GM21528 (cell line): ENCODE results near the gene FIZ1.

Source experiments
- ATAC-seq: cut with Tn5 transposase; IDR thresholded peaks from one replicate; pipeline ENCODE4 v1.9.1; 2021; ENCODE audit warnings: mild to moderate bottlenecking, moderate library complexity; ENCODE audit not compliant: unreplicated experiment, low FRiP score

The FIZ1 gene

DNA sequence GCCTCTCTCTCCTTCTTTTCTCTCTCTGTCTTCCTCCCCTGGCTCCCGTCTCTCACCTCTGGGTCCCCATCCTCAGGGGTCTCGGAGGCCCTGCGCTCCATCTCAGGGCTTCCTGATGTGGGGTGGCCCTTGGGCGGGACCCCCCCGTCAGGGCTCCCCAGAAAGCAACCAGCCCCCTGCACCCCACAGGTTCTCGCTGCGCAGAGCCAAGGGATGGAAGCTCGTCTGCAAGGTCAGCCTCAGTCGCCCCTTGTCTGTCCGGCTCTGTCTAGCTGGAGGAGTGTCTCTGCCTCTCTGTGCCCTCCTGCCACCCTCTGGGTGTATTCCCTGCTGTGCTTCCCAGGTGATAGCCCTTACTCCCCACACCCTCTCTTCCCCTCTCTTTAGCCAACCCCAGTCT lies 53.9 kb downstream of the FIZ1 start, which contains the start of gene SBK3:
Gene SBK3 (minus strand): TSS at position 101 of the 400 bp plus-strand sequence. CDS start 0 bp downstream, at position 101.
- ATAC-seq, result no peak

DNA sequence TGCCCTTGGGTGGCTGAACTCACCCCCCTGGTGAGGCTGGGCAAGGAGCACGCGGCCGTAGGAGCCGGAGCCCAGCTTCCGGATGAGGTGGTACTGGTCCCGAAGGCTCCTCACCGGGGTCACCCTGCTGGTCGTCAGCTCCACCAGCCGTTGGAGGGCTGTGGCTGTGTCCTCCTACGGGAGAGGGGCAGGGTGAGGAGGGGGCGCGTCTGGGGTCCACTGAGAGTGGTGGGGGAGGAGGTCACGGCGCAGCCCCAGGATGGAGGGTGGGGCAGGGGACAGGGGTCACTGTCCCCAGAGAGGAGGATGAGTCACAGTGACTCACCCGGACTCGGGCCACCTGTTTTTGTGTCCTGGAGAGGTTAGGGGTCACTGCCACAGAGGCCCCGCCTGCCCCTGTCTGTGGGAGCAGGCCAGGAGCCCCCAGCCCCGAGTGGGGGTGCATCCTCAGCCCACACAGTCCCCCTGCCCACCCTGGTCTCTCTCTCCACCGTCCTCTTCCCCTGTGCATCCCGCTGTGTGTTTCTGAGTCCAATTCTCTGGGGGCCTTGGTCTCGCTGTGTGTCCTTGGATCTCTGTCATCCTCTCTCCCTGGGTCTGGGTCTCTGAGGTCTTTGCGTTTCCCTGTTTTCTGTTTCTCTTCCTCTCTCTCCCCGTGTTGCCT lies 54.4 kb downstream of the FIZ1 start:
- ATAC-seq, result no peak

DNA sequence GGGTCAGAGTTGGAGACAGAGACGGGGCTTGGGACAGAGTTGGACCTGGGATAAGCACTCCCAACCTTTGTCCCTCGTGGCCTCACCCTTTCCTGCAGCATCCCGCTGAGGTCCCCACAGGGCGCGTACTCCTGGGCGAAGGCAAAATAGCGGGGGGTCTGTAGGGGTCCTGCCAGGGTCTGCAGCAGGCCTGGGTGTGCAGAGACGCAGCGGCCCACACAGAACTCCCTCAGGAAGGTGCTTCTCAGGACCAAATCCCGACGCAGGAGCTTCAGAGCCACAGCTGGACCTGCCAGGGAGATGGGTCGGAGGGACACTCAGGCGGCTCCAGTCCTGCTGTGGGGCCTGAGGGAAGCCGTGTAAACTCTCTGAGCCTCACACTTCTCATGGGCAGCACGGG lies 55.3 kb downstream of the FIZ1 start:
- ATAC-seq, result no peak

DNA sequence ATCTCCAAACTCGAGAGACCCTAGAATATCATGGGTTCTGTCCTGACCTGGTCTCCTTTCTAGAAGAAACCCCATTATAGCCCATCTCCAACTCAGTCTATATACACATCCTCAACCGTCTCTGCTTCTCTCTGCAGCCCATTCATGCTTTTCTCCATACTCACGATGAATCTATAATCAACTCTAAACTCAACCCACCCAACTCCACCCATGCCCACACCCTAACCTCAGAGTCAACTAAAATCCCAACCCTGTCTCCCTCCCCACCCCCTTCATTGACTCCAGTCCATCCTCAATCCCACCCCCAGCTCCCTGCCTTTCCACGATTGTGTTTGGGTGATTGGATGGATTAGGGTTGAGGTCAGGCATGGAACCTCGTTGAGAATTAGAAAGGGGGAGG lies 55.8 kb downstream of the FIZ1 start:
- no peak for ATAC-seq

DNA sequence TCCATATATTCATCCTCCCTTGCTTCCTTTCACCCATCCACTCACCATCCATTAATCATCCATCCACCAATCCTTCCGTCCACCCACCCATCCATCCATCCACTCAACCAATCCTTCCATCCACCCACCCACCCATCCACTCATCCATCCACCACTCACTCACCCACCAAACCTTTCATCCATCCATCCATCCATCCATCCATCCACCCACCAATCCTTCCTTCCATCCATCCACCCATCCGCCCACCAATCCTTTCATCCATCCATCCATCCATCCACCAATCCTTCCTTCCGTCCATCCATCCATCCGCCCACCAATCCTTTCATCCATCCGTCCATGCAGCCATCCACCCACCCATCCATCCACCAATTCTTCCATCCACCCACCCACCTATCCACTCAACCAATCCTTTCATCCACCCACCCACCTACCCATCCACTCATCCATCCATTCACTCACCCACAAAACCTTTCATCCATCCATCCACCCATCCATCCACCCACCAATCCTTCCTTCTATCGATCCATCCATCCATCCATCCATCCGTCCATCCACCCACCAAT lies 56.9 kb downstream of the FIZ1 start:
- no peak for ATAC-seq
